Posterior cingulate gyrus (tissue), 11 donors: ENCODE measurements around the gene KCNJ6.
"Not testable (repeated sequence)": the region's sequence is repeated elsewhere in the genome, so short reads cannot be mapped to it uniquely, and the experiment has no call there.

Experiments
- DNase-seq, 10 donors: peaks; one replicate each; pipeline versions ENCODE4 v3.0.0 to v3.0.0-alpha.2; 2020 to 2021; ENCODE audit warnings: mixed read lengths in 3 of 10
- intact Hi-C: fragments of 100-400 bp; cut with DNase I; formaldehyde crosslinking; loops from one replicate; pipeline ENCODE4 v1.15.1; 2023

Gene KCNJ6

DNA sequence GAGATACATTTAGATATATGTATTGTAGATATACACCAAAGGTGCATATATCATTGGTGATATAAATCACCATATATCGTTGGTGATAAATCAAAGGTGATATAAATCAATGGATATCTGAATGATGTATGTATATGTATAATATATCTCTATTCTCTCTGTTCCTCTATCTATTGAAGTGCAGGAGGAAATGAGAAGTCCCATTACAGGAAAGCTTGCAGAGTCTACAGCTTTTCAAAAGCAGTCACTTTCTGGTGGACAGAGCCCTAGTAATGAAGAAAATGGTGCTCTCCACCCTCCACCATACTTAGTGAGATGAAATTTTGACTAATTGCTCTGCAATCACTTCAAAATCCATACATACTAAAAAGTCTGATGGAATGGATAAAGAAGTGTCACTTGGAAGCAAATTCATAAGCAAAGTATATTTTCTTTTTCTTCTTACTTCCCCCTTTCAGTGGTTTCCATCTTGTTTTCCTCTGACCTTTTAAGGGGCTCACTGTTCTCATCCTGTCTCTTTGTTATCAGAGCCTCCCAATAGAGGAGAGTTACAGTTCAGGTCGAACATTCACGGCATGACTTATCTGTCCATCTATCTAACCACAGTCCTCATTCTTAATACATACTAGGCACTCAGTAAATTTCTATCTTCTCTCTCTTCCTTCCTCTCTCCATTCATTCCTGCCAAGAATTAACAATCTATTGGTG is 227.2 kb downstream of the KCNJ6 start:
- no peak for DNase-seq
- intact Hi-C loops: no loop called here

DNA sequence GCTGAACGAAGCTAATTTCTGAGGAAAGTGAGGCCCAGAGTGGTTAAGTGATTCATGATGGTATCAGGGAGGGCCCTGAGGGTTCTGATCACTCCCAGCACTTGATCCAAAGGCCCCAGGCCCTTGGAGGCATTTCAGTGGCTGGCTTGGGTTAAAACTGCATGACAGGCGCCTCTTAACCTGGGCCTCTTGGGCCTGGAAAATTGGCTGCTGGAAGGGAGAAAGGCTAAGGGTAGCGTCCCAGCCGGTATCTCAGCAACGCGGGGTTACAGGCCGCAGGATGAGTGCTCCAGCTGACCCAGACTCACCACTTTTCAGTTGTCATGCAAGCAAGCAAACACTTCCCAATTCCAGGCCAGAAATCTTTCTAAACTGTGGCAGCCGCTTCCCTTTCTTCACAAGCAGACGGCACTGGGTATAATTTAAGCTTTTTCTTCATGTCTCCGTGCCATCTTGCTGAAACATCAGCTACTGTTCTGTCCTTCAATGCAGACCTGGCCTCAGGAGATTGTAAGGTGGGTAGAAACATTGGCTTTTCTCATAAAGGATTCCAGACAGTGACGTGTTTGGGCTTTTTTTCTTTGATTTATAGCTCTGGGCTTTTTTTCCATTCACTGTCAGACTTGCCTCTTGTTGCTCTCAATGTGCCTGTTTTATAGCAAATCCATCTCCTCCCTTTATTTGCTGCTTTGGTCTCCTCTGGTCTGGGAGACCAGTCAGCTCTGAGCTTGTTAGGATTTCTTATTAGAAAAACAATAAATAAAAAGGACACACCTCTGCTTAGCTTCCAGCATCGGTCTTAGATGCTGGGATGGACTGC is 229.1 kb downstream of the KCNJ6 start:
- intact Hi-C loops: no loop called here
- no peak for DNase-seq

DNA sequence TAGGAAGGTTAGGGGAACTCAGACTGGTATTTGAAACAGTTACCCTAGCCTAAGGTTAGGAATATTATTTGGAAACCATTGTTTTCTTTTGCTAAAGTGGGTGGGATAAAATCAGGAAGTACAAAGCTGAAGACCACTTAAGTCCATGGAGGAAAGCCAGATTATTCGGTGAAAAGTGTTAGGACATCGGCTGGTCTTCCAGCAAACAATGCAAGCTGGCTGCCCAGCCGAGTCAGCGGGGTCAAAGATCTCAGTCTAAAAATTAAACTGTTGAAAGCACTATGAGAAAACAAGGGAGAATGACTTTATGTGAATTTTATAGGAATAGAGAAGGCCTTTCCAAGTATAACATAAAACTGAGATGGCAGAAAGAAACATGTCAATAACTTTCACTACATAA is 231.7 kb downstream of the KCNJ6 start:
- DNase-seq: no peak
- intact Hi-C loops: no loop called here

DNA sequence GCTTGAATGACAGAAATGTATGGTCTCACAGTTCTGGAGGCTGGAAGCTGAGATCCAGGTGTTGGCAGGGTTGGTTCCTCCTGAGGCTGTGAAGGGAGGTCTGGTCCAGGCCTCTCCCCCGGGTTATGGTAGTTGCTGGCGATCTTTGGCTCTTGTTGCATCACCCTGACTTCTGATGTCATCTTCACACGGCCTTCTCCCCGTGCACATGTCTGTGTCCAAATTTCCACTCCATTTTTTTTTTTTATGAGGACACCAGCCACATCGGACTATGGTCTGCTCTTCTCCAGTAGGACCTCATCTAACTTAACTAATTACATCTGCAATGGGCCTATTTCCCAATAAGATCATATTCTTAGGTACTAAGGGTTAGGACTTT is 232.2 kb downstream of the KCNJ6 start:
- intact Hi-C loops: no loop called here
- no peak for DNase-seq

- DNase-seq: no peak
- intact Hi-C loops: no loop called here
Observed at GRCh38 chr21:37683396-37684114, 232.7 kb downstream of the KCNJ6 start.

- no peak for DNase-seq
- intact Hi-C loops: no loop called here
Observed at GRCh38 chr21:37682966-37683365, 233.3 kb downstream of the KCNJ6 start.

DNA sequence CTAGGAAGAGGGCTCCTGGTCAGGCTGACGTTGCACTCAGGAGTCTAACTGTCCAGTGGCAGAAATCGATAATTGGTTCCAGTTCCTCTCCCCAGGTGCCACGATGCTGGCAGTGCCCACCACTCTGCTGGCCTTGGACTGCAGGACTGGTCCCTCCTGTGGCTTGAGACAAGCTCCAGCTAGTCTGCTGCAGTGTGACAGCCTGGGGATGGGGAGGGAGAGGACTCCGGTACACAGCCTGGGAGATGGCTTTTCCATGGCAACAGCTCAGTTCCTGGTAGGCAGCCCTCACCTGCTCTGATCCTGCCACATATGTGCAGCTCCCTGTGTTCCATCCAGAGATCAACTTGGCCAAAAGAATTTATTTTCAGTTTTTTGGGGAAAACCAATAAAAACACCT is 239.3 kb downstream of the KCNJ6 start:
- intact Hi-C loops: no loop called here
- DNase-seq: peak in 2 of 10 donors; percentile 45 to 82

DNA sequence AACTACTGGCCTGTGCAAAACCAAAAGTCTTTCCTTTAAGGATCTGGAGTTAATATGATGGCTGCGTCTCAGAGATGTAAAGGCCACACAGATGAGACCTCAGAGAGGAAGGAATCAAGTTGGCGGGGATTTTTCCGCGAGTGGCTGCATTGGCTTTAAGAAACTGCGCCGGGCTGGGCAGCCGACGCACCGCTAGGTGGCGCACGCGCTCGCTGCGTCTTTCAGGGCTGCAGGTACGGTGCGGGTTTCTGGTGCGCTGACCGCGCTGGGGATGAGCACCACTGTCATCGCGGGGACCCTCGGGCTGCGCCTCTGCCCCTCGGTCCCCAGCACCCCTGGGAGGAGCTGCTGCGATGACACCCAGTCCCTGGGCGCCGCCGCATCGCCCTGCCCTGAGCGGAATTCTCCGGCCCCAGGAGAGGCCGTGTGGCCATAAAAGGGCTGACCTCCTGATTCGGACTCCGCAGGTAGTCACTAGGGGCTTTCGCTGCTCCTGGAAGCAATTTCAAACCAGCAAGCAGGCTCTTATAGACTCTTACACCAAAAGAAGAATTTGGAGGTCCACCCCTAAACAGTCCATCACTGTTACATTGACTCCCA is 241.0 kb downstream of the KCNJ6 start:
- DNase-seq: peak; percentile 53 to 97 (median 75)
- intact Hi-C loops: no loop called here

- DNase-seq: no peak
- intact Hi-C loops: no loop called here
Observed at GRCh38 chr21:37673801-37674575, 242.3 kb downstream of the KCNJ6 start.

GRCh38 chr21:37671381-37671780 is 244.9 kb downstream of the KCNJ6 start:
- intact Hi-C loops: no loop called here

DNA sequence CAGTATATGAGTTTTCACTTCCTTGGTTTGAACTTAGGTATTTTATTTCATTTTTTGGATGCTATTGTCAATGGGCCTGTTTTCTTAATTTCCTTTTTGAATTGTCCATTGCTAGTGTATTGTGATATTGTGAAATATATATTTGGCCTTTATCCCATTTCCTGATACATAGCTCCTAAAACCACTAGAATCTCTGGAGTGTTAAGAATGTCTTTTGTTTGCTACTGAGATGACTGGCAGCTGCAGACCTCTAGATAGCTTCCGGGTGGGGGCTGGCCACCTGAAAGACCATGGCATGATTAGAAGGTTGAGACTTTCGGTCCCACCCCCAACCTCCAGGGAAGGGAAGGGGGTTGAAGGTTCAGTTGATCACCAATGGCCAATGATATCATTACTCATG is 245.4 kb downstream of the KCNJ6 start:
- intact Hi-C loops: no loop called here
- DNase-seq: no peak

More at GRCh38 chr21:37671381-37671780, 244.9 kb downstream of the KCNJ6 start:
- DNase-seq: no peak

- DNase-seq: no peak
- intact Hi-C loops: no loop called here
Observed at GRCh38 chr21:37669249-37669648, 247.0 kb downstream of the KCNJ6 start.

DNA sequence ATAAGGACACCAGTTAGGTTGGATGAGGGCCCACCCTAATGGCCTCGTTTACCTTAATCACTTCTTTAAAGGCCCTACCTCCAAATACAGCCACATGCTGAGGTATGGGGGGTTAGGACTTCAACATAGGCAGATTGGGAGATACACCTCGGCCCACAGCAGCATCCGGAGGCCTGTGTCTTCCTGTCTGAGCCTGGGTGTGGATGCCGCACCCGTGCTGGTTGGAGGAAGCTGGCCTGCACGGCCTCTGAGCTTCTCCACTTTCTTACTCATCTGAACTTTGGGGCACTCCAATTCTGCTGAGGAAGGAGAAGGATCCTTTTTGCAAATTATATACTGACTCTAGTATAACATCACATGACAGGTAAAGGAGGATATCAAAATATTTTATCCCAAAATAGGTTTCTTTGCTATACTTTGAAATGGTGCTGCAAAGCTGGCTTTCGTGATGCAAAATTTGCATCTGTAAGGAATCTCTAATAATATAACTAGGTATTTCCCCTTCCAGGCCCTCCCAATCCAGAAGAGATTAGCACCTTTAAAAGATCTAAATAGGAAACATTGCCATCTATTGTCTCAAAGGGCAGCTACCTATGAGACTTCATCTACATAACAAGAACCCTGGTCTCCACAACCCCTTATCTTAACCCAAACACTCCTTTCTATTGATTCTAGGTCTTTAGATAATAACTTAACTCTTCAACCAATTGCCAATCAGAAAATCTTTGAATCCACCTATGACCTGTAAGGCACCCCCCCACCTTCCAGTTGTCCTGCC is 247.6 kb downstream of the KCNJ6 start:
- intact Hi-C loops: no loop called here
- no peak for DNase-seq

DNA sequence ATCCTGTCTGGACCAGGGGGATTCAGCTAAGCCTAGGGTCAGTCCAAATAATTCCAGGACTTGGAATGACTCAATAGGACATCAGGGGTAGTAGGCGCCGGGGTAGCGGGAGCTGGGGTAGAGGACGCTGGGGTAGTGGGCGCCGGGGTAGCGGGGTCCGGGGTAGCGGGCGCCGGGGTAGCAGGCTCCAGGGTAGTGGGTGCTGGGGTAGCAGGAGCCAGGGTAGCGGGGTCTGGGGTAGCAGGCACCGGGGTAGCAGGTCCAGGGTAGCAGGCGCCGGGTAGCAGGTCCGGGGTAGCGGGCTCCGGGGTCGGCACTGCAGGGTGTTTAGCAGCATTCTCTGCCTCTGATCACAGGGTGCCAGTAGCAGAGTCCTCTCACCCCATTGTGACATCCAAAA is 248.9 kb downstream of the KCNJ6 start:
- DNase-seq: no peak
- intact Hi-C loops: no loop called here

DNA sequence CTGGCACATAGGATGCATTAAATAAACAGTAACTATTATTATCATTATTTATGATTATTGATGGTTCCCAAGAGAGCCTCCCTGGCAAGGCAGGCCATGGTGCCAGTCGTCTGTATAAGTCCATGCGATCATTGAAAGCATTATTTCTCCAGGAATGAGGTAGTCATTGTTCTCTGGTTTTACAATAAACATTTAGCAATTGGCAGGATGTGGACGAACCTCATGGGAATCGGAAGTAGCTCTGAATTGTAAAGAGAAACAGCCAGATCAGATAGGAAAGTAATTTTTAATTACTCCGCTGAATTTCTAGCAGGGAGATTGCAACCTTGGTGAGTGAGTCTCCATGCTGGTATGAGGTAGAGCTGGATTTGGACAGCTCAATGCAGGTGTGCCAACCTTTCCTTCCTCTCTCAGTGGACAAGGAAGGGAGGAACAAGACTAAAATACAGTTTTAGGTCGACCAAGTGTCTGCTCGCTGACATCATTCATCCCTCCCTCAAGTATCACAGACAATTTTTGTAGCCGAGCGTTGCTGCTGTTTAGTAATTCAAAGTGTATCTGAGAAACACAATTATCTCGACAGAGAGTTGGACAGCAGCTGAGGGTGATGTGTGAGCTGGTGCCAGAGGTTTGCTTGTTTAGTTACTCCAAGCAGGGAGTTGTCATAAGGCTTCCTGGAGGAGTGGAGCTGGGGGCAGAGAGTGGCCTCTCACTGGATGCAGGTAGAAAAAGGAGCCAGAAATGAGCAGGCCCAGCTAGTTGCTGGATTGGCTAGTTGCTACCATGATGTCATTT is 250.8 kb downstream of the KCNJ6 start:
- peak in 1 of 10 donors; percentile 1 for DNase-seq
- intact Hi-C loops: no loop called here

- DNase-seq: not testable (repeated sequence)
Observed at GRCh38 chr21:37662227-37662626, 254.0 kb downstream of the KCNJ6 start.

DNA sequence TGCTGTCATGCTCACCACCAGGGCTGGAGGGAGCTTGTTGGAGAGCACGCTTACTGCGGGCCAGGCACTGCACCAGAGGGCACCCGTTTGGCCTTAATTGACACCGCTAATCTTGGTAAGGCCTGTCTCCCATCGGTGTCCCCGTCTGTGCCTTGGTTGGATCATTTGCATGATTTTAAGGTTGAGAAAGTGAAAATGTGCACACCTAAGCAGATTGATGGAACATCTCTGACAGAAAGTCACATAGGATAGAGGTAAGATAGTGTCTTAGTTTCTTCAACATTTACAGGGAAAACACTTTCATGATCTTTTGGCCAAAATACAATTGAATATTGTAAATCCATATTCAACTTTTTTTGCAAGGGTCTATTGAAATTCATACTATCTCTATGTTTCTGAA is 255.5 kb downstream of the KCNJ6 start:
- intact Hi-C loops: no loop called here
- DNase-seq: no peak

More at GRCh38 chr21:37662227-37662626, 254.0 kb downstream of the KCNJ6 start:
- intact Hi-C loops: not testable (repeated sequence)

DNA sequence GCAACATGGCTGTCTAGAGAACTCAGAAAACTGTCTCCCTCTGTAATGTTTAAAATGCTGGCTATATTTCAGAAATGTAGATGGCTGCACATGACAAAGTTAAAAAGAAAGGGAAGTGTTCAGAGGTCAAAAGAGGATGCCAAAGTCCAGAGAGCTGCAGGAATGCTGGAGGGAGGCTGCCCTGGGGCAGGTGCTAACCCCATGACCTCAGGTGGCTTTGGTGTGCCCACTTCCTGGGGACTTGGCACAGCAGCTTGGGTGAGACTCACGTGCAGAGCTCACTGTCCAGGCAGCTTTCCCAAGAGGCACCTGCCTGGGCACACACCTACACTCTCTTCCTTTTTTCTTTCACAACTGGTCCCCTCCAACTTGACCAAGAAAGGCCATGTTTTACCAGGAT is 256.4 kb downstream of the KCNJ6 start:
- no peak for DNase-seq
- intact Hi-C loops: no loop called here
